Measurements from ENCODE around the gene DTNA.
A peak's percentile ranks its signal among the peaks of the same experiment; 100 is the strongest.

Gene DTNA

GRCh38 chr18:34767601-34768027 lies 57.5 kb downstream of the DTNA start:
- H3K4me3 ChIP-seq (ENCODE audit: low read length) = no peak overlapping the region
- TF ChIP-seq CTCF (conservative IDR thresholded peaks at IDR 0.05; ENCODE audit: low read length) = no peak
- peak; percentile 93 for DNase-seq (ENCODE audit: low read depth)

DNA sequence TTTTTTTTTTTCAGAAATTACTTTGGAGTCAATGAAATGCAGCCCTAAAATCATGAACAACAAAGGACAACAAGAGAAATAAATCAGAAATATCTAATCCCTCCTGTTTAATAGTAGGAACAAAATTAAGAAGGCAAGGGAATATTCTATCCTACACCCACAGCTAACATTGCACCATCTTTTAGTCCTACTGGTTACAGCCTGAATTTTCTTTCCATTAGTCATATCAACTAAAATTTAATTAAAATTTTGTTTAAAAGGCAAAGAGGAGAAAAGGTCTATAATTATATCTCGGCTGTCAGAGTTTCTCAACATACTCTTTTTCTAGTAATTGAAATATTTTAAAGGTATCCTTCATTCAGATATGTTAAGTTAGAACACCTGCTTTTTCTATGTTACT lies 61.9 kb downstream of the DTNA start:
- TF ChIP-seq CTCF (conservative IDR thresholded peaks at IDR 0.05; ENCODE audit: low read length) = no peak
- H3K4me3 ChIP-seq (ENCODE audit: low read length) = no peak overlapping the region
- DNase-seq (ENCODE audit: low read depth) = peak; percentile 30

GRCh38 chr18:34772887-34773286 lies 62.8 kb downstream of the DTNA start:
- no peak for TF ChIP-seq CTCF (conservative IDR thresholded peaks at IDR 0.05; ENCODE audit: low read length)
- peak; percentile 30 for DNase-seq (ENCODE audit: low read depth)
- H3K4me3 ChIP-seq (ENCODE audit: low read length) = no peak overlapping the region

- TF ChIP-seq CTCF (conservative IDR thresholded peaks at IDR 0.05; ENCODE audit: low read length) = no peak
- H3K4me3 ChIP-seq (ENCODE audit: low read length) = no peak overlapping the region
- peak; percentile 63 for DNase-seq (ENCODE audit: low read depth)
These were observed 63.3 kb downstream of the DTNA start for GRCh38 chr18:34773378-34773777.

GRCh38 chr18:34773961-34774766 lies 64.1 kb downstream of the DTNA start:
- H3K4me3 ChIP-seq (ENCODE audit: low read length) = no peak overlapping the region
- no peak for TF ChIP-seq CTCF (conservative IDR thresholded peaks at IDR 0.05; ENCODE audit: low read length)
- DNase-seq (ENCODE audit: low read depth) = peak; percentile 56

DNA sequence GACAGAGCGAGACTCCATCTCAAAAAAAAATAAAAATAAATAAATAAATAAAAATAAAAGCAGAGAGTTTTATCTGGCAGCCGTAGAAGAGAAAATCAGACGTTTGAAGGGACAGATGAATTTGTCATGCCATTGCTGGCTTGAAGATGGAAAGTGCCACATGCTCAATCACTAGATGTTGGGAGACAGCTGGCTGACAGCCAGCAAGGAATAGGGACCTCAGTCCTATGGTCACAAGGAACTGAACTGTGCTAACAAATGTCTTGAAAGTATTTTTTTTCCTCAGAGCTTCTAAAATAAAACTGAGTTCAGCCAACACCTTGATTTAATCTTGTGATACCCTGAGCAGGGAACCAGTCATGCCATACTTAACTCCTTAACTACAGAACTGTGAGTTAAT lies 65.4 kb downstream of the DTNA start:
- no peak for DNase-seq (ENCODE audit: low read depth)
- no peak overlapping the region for H3K4me3 ChIP-seq (ENCODE audit: low read length)
- no peak for TF ChIP-seq CTCF (conservative IDR thresholded peaks at IDR 0.05; ENCODE audit: low read length)

DNA sequence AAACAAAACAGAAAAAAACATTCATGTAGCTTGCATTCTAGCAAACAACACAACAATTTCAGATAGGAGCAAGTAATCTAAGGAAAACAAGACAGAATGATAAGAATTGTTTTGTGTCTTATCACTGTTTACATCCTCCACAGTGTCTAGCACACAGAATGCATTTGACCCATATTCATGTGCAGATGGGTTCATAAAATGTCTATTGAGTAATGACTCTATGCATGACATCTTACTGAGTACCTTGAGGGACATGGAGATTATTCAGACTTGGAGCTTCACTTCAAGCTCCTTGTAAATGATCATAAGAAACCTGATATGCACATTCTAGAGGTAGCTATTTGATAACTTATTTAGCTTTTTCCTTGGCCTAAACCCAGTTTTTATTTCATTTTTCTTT lies 69.0 kb downstream of the DTNA start:
- H3K4me3 ChIP-seq (ENCODE audit: low read length) = no peak overlapping the region
- DNase-seq (ENCODE audit: low read depth) = no peak
- TF ChIP-seq CTCF (conservative IDR thresholded peaks at IDR 0.05; ENCODE audit: low read length) = no peak
